NCI-H2081 treated with DMSO at 0.1 percent for 48 hours (cell line): Measurements from ENCODE around the gene PYROXD2.

Experiments used
- DNase-seq: peaks from one replicate; lab custom pipeline; 2025; lab: John Stamatoyannopoulos, UW

PYROXD2 gene

GRCh38 chr10:98414578-98414931 is 427 bp downstream of the PYROXD2 start:
- DNase-seq: no peak

- no peak for DNase-seq
These were observed 3.2 kb downstream of the PYROXD2 start for GRCh38 chr10:98411768-98412167.

DNA sequence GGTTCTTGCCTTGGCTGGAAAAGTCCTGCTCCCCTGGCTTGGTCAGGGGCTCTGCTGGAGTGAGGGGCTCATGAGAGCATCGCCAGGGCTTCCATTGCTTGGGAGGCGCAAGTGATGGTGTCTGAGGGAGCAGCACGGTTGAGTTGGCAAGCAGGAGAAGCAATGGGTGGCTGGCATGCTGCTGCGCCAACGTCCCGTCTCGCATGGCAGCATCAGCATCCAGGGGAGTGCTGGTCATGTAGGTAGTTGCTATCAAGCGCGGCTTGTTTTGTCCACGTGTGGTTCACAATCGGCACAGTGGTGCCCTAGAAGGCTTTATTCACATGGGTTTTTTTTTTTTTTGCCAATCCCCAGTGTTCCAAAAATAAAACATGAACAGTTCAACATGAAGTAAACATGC is 3.8 kb downstream of the PYROXD2 start:
- no peak for DNase-seq

GRCh38 chr10:98410759-98411158 is 4.2 kb downstream of the PYROXD2 start:
- no peak for DNase-seq

- DNase-seq: no peak
These were observed 4.7 kb downstream of the PYROXD2 start for GRCh38 chr10:98410135-98410743.

DNA sequence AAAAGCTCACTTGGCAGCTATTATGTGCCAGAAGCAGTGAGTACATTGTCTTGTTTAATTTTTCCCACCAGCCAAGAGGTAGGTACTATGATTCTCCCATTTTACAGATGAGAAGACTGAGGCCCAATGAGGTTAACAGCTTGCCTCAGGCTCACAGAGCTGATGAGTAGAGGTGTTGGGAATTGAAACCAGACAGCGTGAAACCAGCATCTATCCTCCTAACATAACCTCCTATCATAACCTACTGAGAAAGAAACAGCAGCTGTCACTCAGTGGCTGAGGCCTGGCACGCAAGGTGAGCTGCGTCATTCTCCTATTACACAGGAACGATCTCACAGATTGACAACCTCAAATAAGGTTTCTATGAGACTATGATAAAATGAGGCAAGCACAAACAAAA is 6.2 kb downstream of the PYROXD2 start:
- no peak for DNase-seq

GRCh38 chr10:98407744-98408241 is 7.2 kb downstream of the PYROXD2 start:
- no peak for DNase-seq

DNA sequence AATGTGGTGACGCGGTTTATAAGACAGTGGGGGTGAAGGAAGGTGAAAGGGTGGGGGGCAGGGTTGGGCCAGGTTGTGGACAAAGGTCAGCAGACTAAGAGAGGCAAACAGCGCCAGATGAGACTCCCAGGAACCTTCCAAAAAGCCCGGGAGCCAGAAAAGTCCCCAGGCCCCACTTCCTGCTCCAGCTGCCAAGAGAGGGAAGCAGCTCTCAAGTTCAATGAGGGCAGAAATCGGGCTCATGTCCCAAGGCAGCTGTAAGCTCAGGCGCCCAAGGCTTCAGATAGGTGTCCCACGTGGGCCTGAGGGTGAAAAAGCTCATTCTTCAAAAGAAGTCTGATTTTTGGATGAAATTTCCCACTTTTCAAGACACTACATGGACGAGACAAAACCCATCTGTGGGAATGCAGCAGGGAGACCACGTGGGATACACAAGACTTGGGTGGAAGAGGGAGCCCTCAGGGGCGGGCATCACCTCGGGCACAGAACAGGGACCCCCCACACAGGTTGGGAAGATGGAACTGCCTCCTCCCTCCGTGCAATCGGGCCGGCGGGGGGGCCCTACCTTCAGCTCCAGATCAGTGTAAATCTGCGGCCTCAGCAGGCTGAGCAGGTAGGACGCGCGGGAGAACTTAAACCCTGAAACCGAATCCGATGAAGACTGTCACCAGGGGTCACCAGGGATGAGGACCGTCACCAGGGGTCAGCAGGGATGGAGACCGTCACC is 7.8 kb downstream of the PYROXD2 start:
- DNase-seq: no peak

- DNase-seq: no peak
These were observed 9.6 kb downstream of the PYROXD2 start for GRCh38 chr10:98405422-98405821.

DNA sequence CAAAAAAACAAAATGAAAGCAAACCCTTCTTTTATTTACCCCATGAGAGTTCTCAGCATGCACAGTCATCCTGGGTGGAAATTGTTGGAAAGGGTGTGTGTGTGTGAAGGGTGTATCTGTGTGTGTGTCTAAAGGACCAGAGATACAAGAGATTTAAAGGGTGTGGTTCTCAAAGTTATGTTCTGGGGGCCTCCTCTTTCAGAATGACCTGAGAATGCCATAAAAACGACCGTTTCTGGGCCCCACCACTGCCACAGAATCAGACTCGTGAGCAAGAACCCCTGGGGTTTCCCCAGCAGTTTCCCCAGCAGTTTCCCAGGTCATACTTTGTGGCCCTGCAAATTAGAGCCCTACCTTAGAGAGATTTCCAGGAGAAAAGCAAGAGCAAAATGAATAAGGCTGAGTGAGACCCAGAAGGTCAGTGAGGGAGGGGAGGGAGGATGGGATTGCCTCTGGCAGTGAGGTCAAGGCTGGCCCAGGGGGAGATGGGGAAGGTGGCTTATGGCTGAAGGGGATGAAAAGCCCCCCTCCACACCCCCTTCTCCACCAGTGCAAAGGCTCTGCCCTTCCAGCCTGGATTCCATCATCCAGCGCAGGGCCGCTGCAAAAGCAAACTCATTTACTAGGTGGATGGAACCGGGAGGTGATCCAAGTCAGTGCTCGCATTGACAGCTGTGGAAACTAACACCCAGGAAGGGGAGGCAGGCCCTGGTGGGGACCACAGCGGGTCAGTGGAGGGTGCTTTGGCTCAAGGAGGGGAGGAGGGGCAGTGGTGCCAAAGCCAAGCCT is 10.2 kb downstream of the PYROXD2 start:
- no peak for DNase-seq

- DNase-seq: no peak
These were observed 11.0 kb downstream of the PYROXD2 start for GRCh38 chr10:98403812-98404504.

- no peak for DNase-seq
These were observed 11.9 kb downstream of the PYROXD2 start for GRCh38 chr10:98402931-98403718.

DNA sequence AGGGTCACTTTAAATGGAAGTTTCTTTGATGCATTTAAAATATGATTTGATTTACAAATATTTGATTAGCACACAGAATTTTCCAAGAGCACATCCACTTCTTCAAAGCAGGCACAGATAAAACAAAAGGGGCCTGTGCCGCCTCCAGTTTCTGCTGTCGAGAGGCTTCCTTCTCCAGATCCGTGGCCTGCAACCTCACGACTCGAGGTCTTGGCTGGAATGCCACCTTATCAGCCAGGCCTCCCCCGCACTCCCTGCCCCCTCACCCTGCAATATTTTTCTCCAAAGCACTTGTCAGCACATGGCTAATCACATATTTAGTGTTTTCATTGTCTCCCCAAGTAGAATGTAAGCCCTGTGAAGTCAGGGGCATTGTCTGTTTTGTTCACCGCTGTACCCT is 12.5 kb downstream of the PYROXD2 start:
- DNase-seq: no peak

DNA sequence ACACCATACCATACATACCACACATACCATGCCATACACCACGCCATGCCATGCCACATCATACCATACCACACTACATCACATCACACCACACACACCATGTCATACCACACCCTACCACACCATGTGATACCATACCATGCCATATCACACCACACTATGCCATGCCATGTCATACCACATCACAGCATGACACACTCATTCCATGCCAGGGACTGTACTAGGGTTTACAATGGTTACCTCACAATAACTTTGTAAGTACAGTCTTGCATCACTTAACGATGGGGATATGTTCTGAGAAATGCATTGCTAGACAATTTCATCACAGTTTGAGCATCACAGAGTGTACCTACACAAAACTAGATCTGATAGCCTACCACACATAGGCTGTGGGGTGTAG is 14.5 kb downstream of the PYROXD2 start:
- no peak for DNase-seq

GRCh38 chr10:98399784-98400183 is 15.2 kb downstream of the PYROXD2 start:
- no peak for DNase-seq

- DNase-seq: no peak
These were observed 17.8 kb downstream of the PYROXD2 start for GRCh38 chr10:98397089-98397600.

GRCh38 chr10:98396096-98397063 is 18.6 kb downstream of the PYROXD2 start:
- DNase-seq: no peak

GRCh38 chr10:98394851-98395440 is 20.0 kb downstream of the PYROXD2 start:
- DNase-seq: no peak

GRCh38 chr10:98391578-98391991 is 23.4 kb downstream of the PYROXD2 start:
- DNase-seq: no peak

DNA sequence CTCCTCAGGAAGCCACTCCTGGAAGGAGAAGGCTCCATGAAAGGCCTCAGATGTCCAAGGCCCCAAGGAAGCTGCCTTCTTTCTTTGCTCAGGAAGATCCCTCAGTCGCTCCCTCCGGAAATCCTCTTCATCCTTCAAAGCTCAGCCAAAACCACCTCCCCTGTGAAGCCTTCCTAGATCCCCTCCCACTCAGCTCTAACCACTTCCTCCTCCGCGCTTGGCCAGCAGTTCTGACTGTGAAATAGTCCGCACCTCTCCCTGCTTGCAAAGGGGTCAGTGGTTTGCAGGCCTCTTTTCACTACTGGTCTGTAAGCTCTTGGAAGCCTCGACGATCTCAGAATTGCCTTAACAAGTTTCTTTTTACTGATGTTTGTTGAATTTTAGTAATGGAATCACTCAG is 23.9 kb downstream of the PYROXD2 start:
- DNase-seq: no peak
